Upper lobe of left lung (tissue), 4 donors: ENCODE results near the gene PEA15.

Experiments
- EP300 ChIP-seq, 4 donors: sonication (generic); formaldehyde crosslinking; IDR thresholded peaks; one replicate each; pipeline ENCODE4 v1.5.1; 2017; ENCODE audit warnings: antibody characterized with exemption in 4 of 4, control low read depth in 2 of 4
- TF ChIP-seq, protein P1 (sequence below), 6 experiments: fragments of 450-650 bp in 4 of 6; fragments of 200-600 bp in 2 of 6; sonication (generic) in 2 of 6; IDR thresholded peaks; one replicate each; pipeline ENCODE4 v1.5.1; 2016 to 2019; ENCODE audit warnings: antibody characterized with exemption in 6 of 6

DNA sequence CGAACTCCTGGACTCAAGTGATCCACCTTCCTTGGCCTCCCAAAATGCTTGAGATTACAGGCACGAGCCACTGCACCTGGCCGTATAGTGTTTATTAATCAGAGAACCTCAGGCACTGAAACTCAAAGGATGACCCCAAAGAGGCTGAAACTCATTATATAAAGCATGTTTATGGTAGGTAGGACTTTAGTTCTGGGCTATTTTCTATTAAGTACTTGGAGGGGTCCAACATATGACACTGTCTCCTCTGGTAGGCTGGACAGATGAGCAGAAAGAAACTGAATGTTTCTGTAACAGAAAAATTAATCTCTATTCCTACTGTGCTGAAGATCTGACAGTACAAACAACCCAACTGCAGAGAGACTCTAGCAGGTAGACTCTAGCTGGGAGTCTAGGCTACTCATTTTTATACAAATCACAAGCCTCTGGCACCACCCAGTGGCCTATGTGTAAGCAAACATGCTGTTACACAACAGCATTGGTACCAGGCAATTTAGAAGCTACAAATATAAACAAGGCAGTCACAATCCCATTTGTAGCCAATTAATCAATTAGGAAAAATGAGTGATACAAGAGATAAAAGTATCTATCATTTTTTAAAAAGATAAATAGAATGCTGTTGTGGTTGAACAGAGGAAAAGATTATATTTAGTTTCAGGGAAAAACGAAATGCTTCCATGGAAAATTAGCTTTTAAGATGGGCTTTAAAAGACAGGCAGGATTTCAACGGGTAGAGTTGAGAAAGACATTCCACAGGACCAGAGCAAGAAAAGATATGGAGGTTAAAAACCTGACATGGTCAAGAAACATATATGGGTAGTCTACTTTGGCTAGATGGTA is 46.7 kb downstream of the PEA15 start:
- TF ChIP-seq, protein P1, sequence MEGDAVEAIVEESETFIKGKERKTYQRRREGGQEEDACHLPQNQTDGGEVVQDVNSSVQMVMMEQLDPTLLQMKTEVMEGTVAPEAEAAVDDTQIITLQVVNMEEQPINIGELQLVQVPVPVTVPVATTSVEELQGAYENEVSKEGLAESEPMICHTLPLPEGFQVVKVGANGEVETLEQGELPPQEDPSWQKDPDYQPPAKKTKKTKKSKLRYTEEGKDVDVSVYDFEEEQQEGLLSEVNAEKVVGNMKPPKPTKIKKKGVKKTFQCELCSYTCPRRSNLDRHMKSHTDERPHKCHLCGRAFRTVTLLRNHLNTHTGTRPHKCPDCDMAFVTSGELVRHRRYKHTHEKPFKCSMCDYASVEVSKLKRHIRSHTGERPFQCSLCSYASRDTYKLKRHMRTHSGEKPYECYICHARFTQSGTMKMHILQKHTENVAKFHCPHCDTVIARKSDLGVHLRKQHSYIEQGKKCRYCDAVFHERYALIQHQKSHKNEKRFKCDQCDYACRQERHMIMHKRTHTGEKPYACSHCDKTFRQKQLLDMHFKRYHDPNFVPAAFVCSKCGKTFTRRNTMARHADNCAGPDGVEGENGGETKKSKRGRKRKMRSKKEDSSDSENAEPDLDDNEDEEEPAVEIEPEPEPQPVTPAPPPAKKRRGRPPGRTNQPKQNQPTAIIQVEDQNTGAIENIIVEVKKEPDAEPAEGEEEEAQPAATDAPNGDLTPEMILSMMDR (IDR thresholded peaks at IDR 0.05): peak; percentile 46 to 85 (median 72)
- TF ChIP-seq EP300 (IDR thresholded peaks at IDR 0.05): no peak
